ENCODE results near the gene PXK.

Gene PXK

GRCh38 chr3:58334013-58334321 lies 1.3 kb downstream of the PXK start:
- TF ChIP-seq USF1 (IDR thresholded peaks at IDR 0.05) (no peak), EP300 (IDR thresholded peaks at IDR 0.05; ENCODE audit: borderline replicate concordance) (no peak), ZBTB7A (IDR thresholded peaks at IDR 0.05; ENCODE audit: low read depth) (no peak), FOXM1 (IDR thresholded peaks at IDR 0.05; ENCODE audit: borderline replicate concordance, low read depth) (no peak), NFIC (IDR thresholded peaks at IDR 0.05) (no peak), YY1 (IDR thresholded peaks at IDR 0.05; ENCODE audit: low read depth) (no peak), TCF12 (IDR thresholded peaks at IDR 0.05; ENCODE audit: low read depth) (no peak), MAX (IDR thresholded peaks at IDR 0.05) (no peak), EGR1 (IDR thresholded peaks at IDR 0.05) (no peak), CREB1 (IDR thresholded peaks at IDR 0.05; ENCODE audit: low read depth) (no peak), CEBPB (IDR thresholded peaks at IDR 0.05) (no peak), REST (IDR thresholded peaks at IDR 0.05; ENCODE audit: low read depth) (no peak), RAD21 (IDR thresholded peaks at IDR 0.05; ENCODE audit: low read depth) (no peak), TAF1 (IDR thresholded peaks at IDR 0.05; ENCODE audit: low read depth) (no peak), TEAD4 (IDR thresholded peaks at IDR 0.05) (no peak)

- TF ChIP-seq CEBPB (IDR thresholded peaks at IDR 0.05) (no peak), TAF1 (IDR thresholded peaks at IDR 0.05; ENCODE audit: low read depth) (no peak), ZBTB7A (IDR thresholded peaks at IDR 0.05; ENCODE audit: low read depth) (no peak), YY1 (IDR thresholded peaks at IDR 0.05; ENCODE audit: low read depth) (no peak), TCF12 (IDR thresholded peaks at IDR 0.05; ENCODE audit: low read depth) (no peak), MAX (IDR thresholded peaks at IDR 0.05) (no peak), EP300 (IDR thresholded peaks at IDR 0.05; ENCODE audit: borderline replicate concordance) (no peak), NFIC (IDR thresholded peaks at IDR 0.05) (no peak), RAD21 (IDR thresholded peaks at IDR 0.05; ENCODE audit: low read depth) (no peak), FOXM1 (IDR thresholded peaks at IDR 0.05; ENCODE audit: borderline replicate concordance, low read depth) (no peak), TEAD4 (IDR thresholded peaks at IDR 0.05) (no peak), CREB1 (IDR thresholded peaks at IDR 0.05; ENCODE audit: low read depth) (no peak), REST (IDR thresholded peaks at IDR 0.05; ENCODE audit: low read depth) (no peak), EGR1 (IDR thresholded peaks at IDR 0.05) (no peak), USF1 (IDR thresholded peaks at IDR 0.05) (no peak)
Observed at GRCh38 chr3:58334506-58334884, 1.8 kb downstream of the PXK start.

- TF ChIP-seq NFIC (IDR thresholded peaks at IDR 0.05) = no peak
- TF ChIP-seq FOXM1 (IDR thresholded peaks at IDR 0.05; ENCODE audit: borderline replicate concordance, low read depth) = no peak
- TF ChIP-seq CEBPB (IDR thresholded peaks at IDR 0.05) = no peak
- TF ChIP-seq ZBTB7A (IDR thresholded peaks at IDR 0.05; ENCODE audit: low read depth) = no peak
Observed at GRCh38 chr3:58335652-58335947, 2.9 kb downstream of the PXK start.

- TF ChIP-seq CEBPB (IDR thresholded peaks at IDR 0.05) (no peak), TAF1 (IDR thresholded peaks at IDR 0.05; ENCODE audit: low read depth) (no peak), USF1 (IDR thresholded peaks at IDR 0.05) (no peak), MAX (IDR thresholded peaks at IDR 0.05) (no peak), YY1 (IDR thresholded peaks at IDR 0.05; ENCODE audit: low read depth) (no peak), TCF12 (IDR thresholded peaks at IDR 0.05; ENCODE audit: low read depth) (no peak), EP300 (IDR thresholded peaks at IDR 0.05; ENCODE audit: borderline replicate concordance) (no peak), EGR1 (IDR thresholded peaks at IDR 0.05) (no peak), NFIC (IDR thresholded peaks at IDR 0.05) (no peak), REST (IDR thresholded peaks at IDR 0.05; ENCODE audit: low read depth) (no peak), CREB1 (IDR thresholded peaks at IDR 0.05; ENCODE audit: low read depth) (no peak), TEAD4 (IDR thresholded peaks at IDR 0.05) (no peak), FOXM1 (IDR thresholded peaks at IDR 0.05; ENCODE audit: borderline replicate concordance, low read depth) (no peak), RAD21 (IDR thresholded peaks at IDR 0.05; ENCODE audit: low read depth) (no peak), ZBTB7A (IDR thresholded peaks at IDR 0.05; ENCODE audit: low read depth) (no peak)
Observed at GRCh38 chr3:58336135-58336882, 3.6 kb downstream of the PXK start.

All from Ishikawa (cell line).